Peyer's patch (tissue), 4 donors: ENCODE measurements around the gene HOXD12.

Experiments used
- CTCF ChIP-seq, 6 experiments: fragments of 450-650 bp in 4 of 6; fragments of 200-600 bp in 2 of 6; sonication (generic) in 1 of 6; IDR thresholded peaks; one replicate each; pipeline ENCODE4 v1.5.1; 2017 to 2019; ENCODE audit warnings: antibody characterized with exemption in 6 of 6, mild to moderate bottlenecking in 3 of 6, moderate library complexity in 1 of 6
- POLR2A ChIP-seq, 2 donors: fragments of 450-650 bp; IDR thresholded peaks; one replicate each; pipeline ENCODE4 v1.5.1; 2017; ENCODE audit warnings: antibody characterized with exemption in 2 of 2, mild to moderate bottlenecking in 2 of 2, moderate library complexity in 2 of 2

GRCh38 chr2:176088937-176089842 is 10.4 kb upstream of the HOXD12 start:
- TF ChIP-seq POLR2A (IDR thresholded peaks at IDR 0.05) (no peak), CTCF (IDR thresholded peaks at IDR 0.05) (no peak)
